CD4-positive, CD25-positive, alpha-beta regulatory T cell (primary cell): ENCODE measurements around the gene GALNTL6. TPM values are rescaled to one million over a fixed set of nuclear protein-coding genes. Genes with fewer than 3 reads are reported as not detected.

Source experiments
- ATAC-seq, 2 donors: fragments of 150-1000 bp; cut with Tn5 transposase; one replicate each; pipeline ENCODE4 v1.10.0; 2021; ENCODE audit warnings: low read depth in 2 of 2, moderate number of reproducible peaks in 2 of 2, moderate library complexity in 1 of 2
- DNase-seq, 3 donors: peaks; one replicate each; pipeline versions ENCODE4 v3.0.0 to v3.0.0-alpha.2; 2012 to 2022; ENCODE audit warnings: mixed read lengths in 1 of 3
- H3K27ac ChIP-seq: one replicate; pipeline ENCODE4 v1.7.0; 2013; ENCODE audit warnings: mild to moderate bottlenecking, low read length; ENCODE audit not compliant: insufficient read depth, poor library complexity, severe bottlenecking
- H3K27me3 ChIP-seq: one replicate; pipeline ENCODE4 v1.7.0; 2013; ENCODE audit warnings: low read length; ENCODE audit not compliant: control insufficient read depth, insufficient read depth
- H3K36me3 ChIP-seq: one replicate; pipeline ENCODE4 v1.7.0; 2013; ENCODE audit warnings: mild to moderate bottlenecking, low read length, moderate library complexity; ENCODE audit not compliant: control insufficient read depth, insufficient read depth
- H3K4me1 ChIP-seq: 2 replicates; pipeline ENCODE4 v1.7.0; 2013; ENCODE audit warnings: mild to moderate bottlenecking, low read length; ENCODE audit not compliant: insufficient read depth, control insufficient read depth, poor library complexity, severe bottlenecking
- H3K4me3 ChIP-seq: one replicate; pipeline ENCODE4 v1.7.0; 2013; ENCODE audit warnings: low read depth, mild to moderate bottlenecking, low read length, moderate library complexity
- H3K9me3 ChIP-seq, 2 experiments: 1 replicate in 1 of 2; 2 replicates in 1 of 2; pipeline ENCODE4 v1.7.0; 2013; ENCODE audit warnings: low read length in 2 of 2, mild to moderate bottlenecking in 1 of 2, moderate library complexity in 1 of 2; ENCODE audit not compliant: control insufficient read depth in 2 of 2
- H3K27ac Mint-ChIP-seq, 3 donors: one replicate each; pipeline ENCODE4 v1.8.0; 2020 to 2022; ENCODE audit warnings: mild to moderate bottlenecking in 3 of 3, mixed read lengths in 3 of 3, moderate library complexity in 2 of 3
- H3K27me3 Mint-ChIP-seq: one replicate; pipeline ENCODE4 v1.8.0; 2022; ENCODE audit warnings: mild to moderate bottlenecking, mixed read lengths
- H3K36me3 Mint-ChIP-seq: one replicate; pipeline ENCODE4 v1.8.0; 2020; ENCODE audit warnings: mixed read lengths
- H3K4me1 Mint-ChIP-seq, 4 donors: one replicate each; pipeline ENCODE4 v1.8.0; 2020 to 2022; ENCODE audit warnings: mixed read lengths in 4 of 4, mild to moderate bottlenecking in 1 of 4
- H3K4me3 Mint-ChIP-seq, 4 donors: one replicate each; pipeline ENCODE4 v1.8.0; 2020 to 2022; ENCODE audit warnings: mild to moderate bottlenecking in 4 of 4, mixed read lengths in 4 of 4, moderate library complexity in 3 of 4
- H3K9me3 Mint-ChIP-seq, 7 donors: one replicate each; pipeline ENCODE4 v1.8.0; 2020 to 2022; ENCODE audit warnings: mixed read lengths in 7 of 7, mild to moderate bottlenecking in 3 of 7, moderate library complexity in 2 of 7
- polyA plus RNA-seq, 4 donors: library from polyadenylated mRNA; unstranded; fragments of 300-500 nt; fragmentation: Illumina TruSeq; gene quantifications; one replicate each; pipeline ENCODE4 v1.2.3, GENCODE V29; 2021
- total RNA-seq: library from RNA; stranded (reverse); gene quantifications from one replicate; pipeline ENCODE4 v1.2.3, GENCODE V29; 2022

The GALNTL6 gene
- total and polyA plus RNA-seq, 5 donors from 2014 or later, result not detected

GRCh38 chr4:172938870-172939269 lies 1125.7 kb downstream of the GALNTL6 start:
- no peaks in the 10 kb centered on the region for H3K4me1 Mint-ChIP-seq
- H3K4me1 ChIP-seq, result no peaks in the 10 kb centered on the region
- ATAC-seq, result no peak
- no peak overlapping the region for H3K4me3 ChIP-seq
- H3K27me3 Mint-ChIP-seq, result peaks cover 4% of the 10 kb centered on the region
- no peaks in the 10 kb centered on the region for H3K36me3 ChIP-seq
- peaks cover 0 to 4% (median 0%) of the 10 kb centered on the region in 7 donors for H3K9me3 Mint-ChIP-seq
- no peaks in the 10 kb centered on the region for H3K27me3 ChIP-seq
- H3K4me3 Mint-ChIP-seq, result no peak overlapping the region
- H3K36me3 Mint-ChIP-seq, result no peaks in the 10 kb centered on the region
- no peak for DNase-seq
- no peaks in the 10 kb centered on the region for H3K9me3 ChIP-seq
- H3K27ac Mint-ChIP-seq, result no peak overlapping the region
- H3K27ac ChIP-seq, result no peak overlapping the region

- peaks cover 0 to 1% (median 0%) of the 10 kb centered on the region in 7 donors for H3K9me3 Mint-ChIP-seq
- ATAC-seq (no peak), DNase-seq (no peak)
- no peaks in the 10 kb centered on the region for H3K27me3 Mint-ChIP-seq
- no peak overlapping the region for H3K27ac Mint-ChIP-seq
- Histone ChIP-seq H3K4me3 (no peak overlapping the region), H3K36me3 (no peaks in the 10 kb centered on the region), H3K27ac (no peak overlapping the region), H3K27me3 (no peaks in the 10 kb centered on the region), H3K4me1 (no peaks in the 10 kb centered on the region), H3K9me3 (no peaks in the 10 kb centered on the region)
- no peaks in the 10 kb centered on the region for H3K36me3 Mint-ChIP-seq
- H3K4me3 Mint-ChIP-seq, result no peak overlapping the region
- no peaks in the 10 kb centered on the region for H3K4me1 Mint-ChIP-seq
These were observed 1129.6 kb downstream of the GALNTL6 start for GRCh38 chr4:172942840-172943239.

- no peak overlapping the region for H3K27ac Mint-ChIP-seq
- H3K4me3 Mint-ChIP-seq, result no peak overlapping the region
- H3K4me1 ChIP-seq, result no peaks in the 10 kb centered on the region
- H3K27ac ChIP-seq, result no peak overlapping the region
- no peaks in the 10 kb centered on the region for H3K4me1 Mint-ChIP-seq
- no peaks in the 10 kb centered on the region for H3K36me3 Mint-ChIP-seq
- no peak overlapping the region for H3K4me3 ChIP-seq
- H3K9me3 Mint-ChIP-seq, result no peaks in the 10 kb centered on the region
- H3K36me3 ChIP-seq, result no peaks in the 10 kb centered on the region
- no peak for ATAC-seq
- H3K27me3 Mint-ChIP-seq, result no peaks in the 10 kb centered on the region
- DNase-seq, result no peak
- H3K9me3 ChIP-seq, result no peaks in the 10 kb centered on the region
- no peaks in the 10 kb centered on the region for H3K27me3 ChIP-seq
These were observed 1132.4 kb downstream of the GALNTL6 start for GRCh38 chr4:172945611-172946010.

- no peaks in the 10 kb centered on the region for H3K36me3 ChIP-seq
- no peaks in the 10 kb centered on the region for H3K9me3 Mint-ChIP-seq
- H3K4me3 ChIP-seq, result no peak overlapping the region
- no peaks in the 10 kb centered on the region for H3K36me3 Mint-ChIP-seq
- DNase-seq (no peak), ATAC-seq (no peak)
- H3K4me3 Mint-ChIP-seq, result no peak overlapping the region
- no peaks in the 10 kb centered on the region for H3K4me1 ChIP-seq
- H3K4me1 Mint-ChIP-seq, result no peaks in the 10 kb centered on the region
- no peak overlapping the region for H3K27ac ChIP-seq
- no peak overlapping the region for H3K27ac Mint-ChIP-seq
- H3K9me3 ChIP-seq, result no peaks in the 10 kb centered on the region
- no peaks in the 10 kb centered on the region for H3K27me3 ChIP-seq
- H3K27me3 Mint-ChIP-seq, result no peaks in the 10 kb centered on the region
These were observed 1133.3 kb downstream of the GALNTL6 start for GRCh38 chr4:172946503-172946902.

- no peak overlapping the region for H3K4me3 ChIP-seq
- no peak overlapping the region for H3K27ac ChIP-seq
- H3K4me1 ChIP-seq, result no peaks in the 10 kb centered on the region
- no peaks in the 10 kb centered on the region for H3K27me3 ChIP-seq
- ATAC-seq, result no peak
- no peak overlapping the region for H3K27ac Mint-ChIP-seq
- no peak overlapping the region for H3K4me3 Mint-ChIP-seq
- H3K4me1 Mint-ChIP-seq, result no peaks in the 10 kb centered on the region
- DNase-seq, result no peak
- no peaks in the 10 kb centered on the region for H3K27me3 Mint-ChIP-seq
- H3K9me3 Mint-ChIP-seq, result no peaks in the 10 kb centered on the region
- no peaks in the 10 kb centered on the region for H3K36me3 ChIP-seq
- no peaks in the 10 kb centered on the region for H3K9me3 ChIP-seq
- no peaks in the 10 kb centered on the region for H3K36me3 Mint-ChIP-seq
These were observed 1134.4 kb downstream of the GALNTL6 start for GRCh38 chr4:172947594-172947993.

GRCh38 chr4:172950990-172951389 lies 1137.8 kb downstream of the GALNTL6 start:
- Histone ChIP-seq H3K27me3 (no peaks in the 10 kb centered on the region), H3K4me1 (no peaks in the 10 kb centered on the region), H3K36me3 (no peaks in the 10 kb centered on the region), H3K4me3 (no peak overlapping the region), H3K9me3 (no peaks in the 10 kb centered on the region), H3K27ac (no peak overlapping the region)
- no peaks in the 10 kb centered on the region for H3K36me3 Mint-ChIP-seq
- no peak overlapping the region for H3K27ac Mint-ChIP-seq
- no peaks in the 10 kb centered on the region for H3K27me3 Mint-ChIP-seq
- no peaks in the 10 kb centered on the region for H3K4me1 Mint-ChIP-seq
- no peak overlapping the region for H3K4me3 Mint-ChIP-seq
- no peak for ATAC-seq
- no peak for DNase-seq
- H3K9me3 Mint-ChIP-seq, result no peaks in the 10 kb centered on the region

GRCh38 chr4:172951679-172952451 lies 1138.7 kb downstream of the GALNTL6 start:
- Mint-ChIP-seq H3K4me1 (no peaks in the 10 kb centered on the region), H3K4me3 (no peak overlapping the region), H3K27ac (no peak overlapping the region), H3K27me3 (no peaks in the 10 kb centered on the region), H3K36me3 (no peaks in the 10 kb centered on the region), H3K9me3 (no peaks in the 10 kb centered on the region)
- Histone ChIP-seq H3K4me3 (no peak overlapping the region), H3K9me3 (no peaks in the 10 kb centered on the region), H3K27ac (no peak overlapping the region), H3K4me1 (no peaks in the 10 kb centered on the region), H3K27me3 (no peaks in the 10 kb centered on the region), H3K36me3 (no peaks in the 10 kb centered on the region)
- ATAC-seq, result no peak
- no peak for DNase-seq

GRCh38 chr4:172953896-172954568 lies 1140.8 kb downstream of the GALNTL6 start:
- Mint-ChIP-seq H3K27me3 (no peaks in the 10 kb centered on the region), H3K9me3 (no peaks in the 10 kb centered on the region), H3K36me3 (no peaks in the 10 kb centered on the region), H3K4me1 (no peaks in the 10 kb centered on the region), H3K4me3 (no peak overlapping the region), H3K27ac (no peak overlapping the region)
- Histone ChIP-seq H3K4me1 (no peaks in the 10 kb centered on the region), H3K36me3 (no peaks in the 10 kb centered on the region), H3K27me3 (no peaks in the 10 kb centered on the region), H3K27ac (no peak overlapping the region), H3K9me3 (no peaks in the 10 kb centered on the region), H3K4me3 (no peak overlapping the region)
- ATAC-seq, result no peak
- DNase-seq, result no peak
